H1 (cell line): ENCODE results near the gene PTPN7.
"Not testable (repeated sequence)": the region's sequence is repeated elsewhere in the genome, so short reads cannot be mapped to it uniquely, and the experiment has no call there.

Experiments used
- ASH2L ChIP-seq: fragments of 200-600, 300-600 bp; sonication (generic); IDR thresholded peaks from one replicate; pipeline ENCODE4 v1.7.1; 2017; ENCODE audit warnings: low read length
- BRCA1 ChIP-seq: IDR thresholded peaks from 2 replicates; pipeline ENCODE4 v1.6.1; 2012; ENCODE audit warnings: low read depth, low read length, improper control_type of control experiment
- GABPA ChIP-seq: IDR thresholded peaks from 2 replicates; pipeline ENCODE4 v1.6.1; 2011; ENCODE audit warnings: mild to moderate bottlenecking, low read length, moderate library complexity, borderline replicate concordance; ENCODE audit not compliant: insufficient read depth
- POLR2A ChIP-seq, 2 experiments: IDR thresholded peaks; 1 replicate in 1 of 2; 2 replicates in 1 of 2; pipeline ENCODE4 v1.6.1; 2011; ENCODE audit warnings: low read depth in 2 of 2, low read length in 2 of 2, mild to moderate bottlenecking in 2 of 2; ENCODE audit errors: control extremely low read depth in 1 of 2
- TEAD4 ChIP-seq: IDR thresholded peaks from 2 replicates; pipeline ENCODE4 v1.6.1; 2012; ENCODE audit warnings: low read depth, low read length, inconsistent platforms, mixed read lengths
- TF ChIP-seq, protein P1 (sequence below), 3 experiments: IDR thresholded peaks; 1 replicate in 2 of 3; 2 replicates in 1 of 3; pipeline versions ENCODE4 v1.5.1 to v1.6.1; 2011; ENCODE audit warnings: low read length in 3 of 3, mild to moderate bottlenecking in 3 of 3, inconsistent platforms in 2 of 3, low read depth in 1 of 3, moderate library complexity in 1 of 3; ENCODE audit not compliant: insufficient read depth in 1 of 3; ENCODE audit errors: control extremely low read depth in 1 of 3

DNA sequence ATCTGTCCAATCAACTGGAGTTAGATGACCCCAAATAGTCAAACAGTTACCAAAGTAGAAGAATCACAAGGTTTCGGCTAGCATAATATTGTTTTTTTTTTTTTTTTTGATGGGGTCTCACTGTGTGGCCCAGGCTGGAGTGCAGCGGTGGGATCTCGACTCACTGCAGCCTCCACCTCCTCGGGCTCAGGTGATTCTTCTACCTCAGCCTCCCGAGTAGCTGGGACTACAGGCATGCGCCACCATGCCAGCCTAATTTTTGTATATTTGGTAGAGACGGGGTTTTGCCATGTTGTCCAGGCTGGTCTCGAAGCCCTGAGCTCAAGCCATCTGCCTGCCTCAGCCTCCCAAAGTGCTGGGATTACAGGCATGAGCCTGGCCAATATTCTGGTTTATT is 14.7 kb downstream of the PTPN7 start:
- TF ChIP-seq, protein P1, sequence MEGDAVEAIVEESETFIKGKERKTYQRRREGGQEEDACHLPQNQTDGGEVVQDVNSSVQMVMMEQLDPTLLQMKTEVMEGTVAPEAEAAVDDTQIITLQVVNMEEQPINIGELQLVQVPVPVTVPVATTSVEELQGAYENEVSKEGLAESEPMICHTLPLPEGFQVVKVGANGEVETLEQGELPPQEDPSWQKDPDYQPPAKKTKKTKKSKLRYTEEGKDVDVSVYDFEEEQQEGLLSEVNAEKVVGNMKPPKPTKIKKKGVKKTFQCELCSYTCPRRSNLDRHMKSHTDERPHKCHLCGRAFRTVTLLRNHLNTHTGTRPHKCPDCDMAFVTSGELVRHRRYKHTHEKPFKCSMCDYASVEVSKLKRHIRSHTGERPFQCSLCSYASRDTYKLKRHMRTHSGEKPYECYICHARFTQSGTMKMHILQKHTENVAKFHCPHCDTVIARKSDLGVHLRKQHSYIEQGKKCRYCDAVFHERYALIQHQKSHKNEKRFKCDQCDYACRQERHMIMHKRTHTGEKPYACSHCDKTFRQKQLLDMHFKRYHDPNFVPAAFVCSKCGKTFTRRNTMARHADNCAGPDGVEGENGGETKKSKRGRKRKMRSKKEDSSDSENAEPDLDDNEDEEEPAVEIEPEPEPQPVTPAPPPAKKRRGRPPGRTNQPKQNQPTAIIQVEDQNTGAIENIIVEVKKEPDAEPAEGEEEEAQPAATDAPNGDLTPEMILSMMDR (IDR thresholded peaks at IDR 0.05; ENCODE audit: control extremely low read depth in 1 of 3, insufficient read depth in 1 of 3, low read depth in 1 of 3, low read length in 3 of 3): not testable (repeated sequence)
- not testable (repeated sequence) for TF ChIP-seq GABPA; POLR2A (IDR thresholded peaks at IDR 0.05; ENCODE audit: control extremely low read depth in 1 of 2, low read depth in 2 of 2, low read length in 2 of 2); BRCA1; TEAD4; ASH2L
